SK-N-SH treated with all-trans-retinoic acid at 6 μM for 48 hours (cell line): ENCODE measurements around the gene SFTPD.

Source experiments
- ATAC-seq: fragments of 200-7000 bp; cut with Tn5 transposase; 3 replicates; pipeline ENCODE4 v1.9.1; 2020; ENCODE audit warnings: mild to moderate bottlenecking, moderate library complexity
- ARNTL ChIP-seq: fragments of 450-650 bp; formaldehyde crosslinking; IDR thresholded peaks from 2 replicates; pipeline ENCODE4 v1.5.0; 2020; ENCODE audit warnings: low read depth, mild to moderate bottlenecking, moderate library complexity, borderline replicate concordance
- BACH2 ChIP-seq: fragments of 250-450 bp; sonication (Bioruptor Pico); IDR thresholded peaks from 2 replicates; pipeline ENCODE4 v1.9.0; 2021; ENCODE audit warnings: mild to moderate bottlenecking, borderline replicate concordance
- CREB5 ChIP-seq: fragments of 250-450 bp; sonication (Bioruptor Pico); IDR thresholded peaks from 2 replicates; pipeline ENCODE4 v1.5.1; 2020; ENCODE audit warnings: low read depth, mild to moderate bottlenecking, moderate library complexity
- CSDC2 ChIP-seq: fragments of 250-450 bp; sonication (Bioruptor Pico); IDR thresholded peaks from 2 replicates; pipeline ENCODE4 v1.5.0; 2020; ENCODE audit warnings: mild to moderate bottlenecking, moderate library complexity
- CSRNP3 ChIP-seq: fragments of 250-450 bp; sonication (Bioruptor Pico); IDR thresholded peaks from 2 replicates; pipeline ENCODE4 v1.5.1; 2021; ENCODE audit warnings: mild to moderate bottlenecking, moderate library complexity
- ESRRG ChIP-seq: fragments of 250-450 bp; sonication (Bioruptor Pico); IDR thresholded peaks from 2 replicates; pipeline ENCODE4 v1.6.1; 2021; ENCODE audit warnings: mild to moderate bottlenecking
- GLIS3 ChIP-seq: fragments of 250-450 bp; sonication (Bioruptor Pico); IDR thresholded peaks from 2 replicates; pipeline ENCODE4 v1.5.0; 2020; ENCODE audit warnings: mild to moderate bottlenecking, moderate library complexity
- ISL1 ChIP-seq: fragments of 250-450 bp; sonication (Bioruptor Pico); IDR thresholded peaks from 2 replicates; pipeline ENCODE4 v2.1.2; 2022; ENCODE audit warnings: mild to moderate bottlenecking, moderate library complexity
- OSR1 ChIP-seq: fragments of 250-450 bp; sonication (Bioruptor Pico); IDR thresholded peaks from 2 replicates; pipeline ENCODE4 v1.8.0; 2022; ENCODE audit warnings: moderate library complexity, mild to moderate bottlenecking, inconsistent platforms
- PATZ1 ChIP-seq: fragments of 250-450 bp; sonication (Bioruptor Pico); IDR thresholded peaks from 2 replicates; pipeline ENCODE4 v1.8.0; 2020; ENCODE audit warnings: mild to moderate bottlenecking, moderate library complexity, borderline replicate concordance
- POU6F1 ChIP-seq: fragments of 250-450 bp; sonication (Bioruptor Pico); IDR thresholded peaks from 2 replicates; pipeline ENCODE4 v1.8.0; 2021; ENCODE audit warnings: low read depth, mild to moderate bottlenecking, moderate library complexity, borderline replicate concordance
- PPARA ChIP-seq: fragments of 250-450 bp; sonication (Bioruptor Pico); IDR thresholded peaks from 2 replicates; pipeline ENCODE4 v1.5.0; 2020; ENCODE audit warnings: mild to moderate bottlenecking, borderline replicate concordance
- RARB ChIP-seq: fragments of 250-450 bp; sonication (Bioruptor Pico); IDR thresholded peaks from 2 replicates; pipeline ENCODE4 v1.8.0; 2021; ENCODE audit warnings: mild to moderate bottlenecking, moderate library complexity
- SNAI2 ChIP-seq: fragments of 250-450 bp; sonication (Bioruptor Pico); IDR thresholded peaks from 2 replicates; pipeline ENCODE4 v1.5.0; 2020; ENCODE audit warnings: mild to moderate bottlenecking, moderate library complexity
- TCF4 ChIP-seq: fragments of 250-450 bp; sonication (Bioruptor Pico); IDR thresholded peaks from 2 replicates; pipeline ENCODE4 v1.8.0; 2021; ENCODE audit warnings: mild to moderate bottlenecking, moderate library complexity, borderline replicate concordance
- TOX ChIP-seq: fragments of 250-450 bp; sonication (Bioruptor Pico); IDR thresholded peaks from 2 replicates; pipeline ENCODE4 v1.8.0; 2021; ENCODE audit warnings: mild to moderate bottlenecking, moderate library complexity, borderline replicate concordance
- TSHZ2 ChIP-seq: fragments of 250-450 bp; sonication (Bioruptor Pico); IDR thresholded peaks from 2 replicates; pipeline ENCODE4 v1.5.0; 2020; ENCODE audit warnings: mild to moderate bottlenecking, moderate library complexity
- ZC3H10 ChIP-seq: fragments of 250-450 bp; sonication (Bioruptor Pico); IDR thresholded peaks from 2 replicates; pipeline ENCODE4 v1.5.1; 2021; ENCODE audit warnings: mild to moderate bottlenecking, moderate library complexity
- ZFP3 ChIP-seq: fragments of 250-450 bp; sonication (Bioruptor Pico); IDR thresholded peaks from 2 replicates; pipeline ENCODE4 v1.5.0; 2020; ENCODE audit warnings: mild to moderate bottlenecking, moderate library complexity
- ZFP30 ChIP-seq: fragments of 450-650 bp; formaldehyde crosslinking; IDR thresholded peaks from 2 replicates; pipeline ENCODE4 v1.5.0; 2022; ENCODE audit warnings: mild to moderate bottlenecking, moderate library complexity
- ZNF565 ChIP-seq: fragments of 450-650 bp; formaldehyde crosslinking; conservative IDR thresholded peaks from 2 replicates; pipeline ENCODE4 v1.5.0; 2020; ENCODE audit warnings: low read depth, mild to moderate bottlenecking, moderate library complexity
- ZNF70 ChIP-seq: fragments of 450-650 bp; formaldehyde crosslinking; IDR thresholded peaks from 2 replicates; pipeline ENCODE4 v1.5.0; 2020; ENCODE audit warnings: mild to moderate bottlenecking, moderate library complexity
- ZNF8 ChIP-seq: fragments of 450-650 bp; formaldehyde crosslinking; IDR thresholded peaks from 2 replicates; pipeline ENCODE4 v1.5.0; 2020; ENCODE audit warnings: mild to moderate bottlenecking, moderate library complexity

SFTPD gene

GRCh38 chr10:79940431-79940830 is 8.5 kb downstream of the SFTPD start:
- no peak for TF ChIP-seq PPARA (CRISPR knock-in tag)
- no peak for TF ChIP-seq ZFP3 (CRISPR knock-in tag)
- TF ChIP-seq ZC3H10 = no peak
- TF ChIP-seq, all 23 proteins: peak for 0
- ATAC-seq = no peak

- no peak for TF ChIP-seq CSRNP3
- no peak for TF ChIP-seq PATZ1 (CRISPR knock-in tag)
- no peak for TF ChIP-seq SNAI2 (CRISPR knock-in tag)
- no peak for TF ChIP-seq RARB
- no peak for TF ChIP-seq TOX (CRISPR knock-in tag)
- TF ChIP-seq ZNF70 (CRISPR knock-in tag) = no peak
- TF ChIP-seq CSDC2 = no peak
- TF ChIP-seq POU6F1 (CRISPR knock-in tag) = no peak
- TF ChIP-seq BACH2 (CRISPR knock-in tag) = no peak
- TF ChIP-seq CREB5 (CRISPR knock-in tag) = no peak
- TF ChIP-seq GLIS3 = no peak
- TF ChIP-seq OSR1 (CRISPR knock-in tag) = no peak
- TF ChIP-seq ISL1 (CRISPR knock-in tag) = no peak
- TF ChIP-seq, all 23 proteins: peak for 0
- ATAC-seq = no peak
Observed at GRCh38 chr10:79939969-79940368, 8.9 kb downstream of the SFTPD start.

- ATAC-seq = no peak
Observed at GRCh38 chr10:79938728-79939406, 10.0 kb downstream of the SFTPD start.

More at GRCh38 chr10:79938728-79939406, 10.0 kb downstream of the SFTPD start:
- TF ChIP-seq ZFP30 (no peak), ZFP3 (CRISPR knock-in tag) (no peak), TCF4 (CRISPR knock-in tag) (no peak), CSDC2 (no peak), ESRRG (CRISPR knock-in tag) (no peak), GLIS3 (no peak), OSR1 (CRISPR knock-in tag) (no peak), PATZ1 (CRISPR knock-in tag) (no peak), RARB (no peak), ZNF8 (CRISPR knock-in tag) (no peak), PPARA (CRISPR knock-in tag) (no peak), ISL1 (CRISPR knock-in tag) (no peak), ARNTL (no peak), ZNF70 (CRISPR knock-in tag) (no peak), TSHZ2 (no peak), BACH2 (CRISPR knock-in tag) (no peak), CSRNP3 (no peak), ZNF565 (no peak), SNAI2 (CRISPR knock-in tag) (no peak), TOX (CRISPR knock-in tag) (no peak)
